ENCODE data around the gene SGSH. TPM values are rescaled to one million over a fixed set of nuclear protein-coding genes. Genes with fewer than 3 reads are reported as not detected.
"Not testable (repeated sequence)": the region's sequence is repeated elsewhere in the genome, so short reads cannot be mapped to it uniquely, and the experiment has no call there.

The SGSH gene
- total and polyA plus RNA-seq, 4 donors = 11.1 to 61.3 (median 42.7) TPM

DNA sequence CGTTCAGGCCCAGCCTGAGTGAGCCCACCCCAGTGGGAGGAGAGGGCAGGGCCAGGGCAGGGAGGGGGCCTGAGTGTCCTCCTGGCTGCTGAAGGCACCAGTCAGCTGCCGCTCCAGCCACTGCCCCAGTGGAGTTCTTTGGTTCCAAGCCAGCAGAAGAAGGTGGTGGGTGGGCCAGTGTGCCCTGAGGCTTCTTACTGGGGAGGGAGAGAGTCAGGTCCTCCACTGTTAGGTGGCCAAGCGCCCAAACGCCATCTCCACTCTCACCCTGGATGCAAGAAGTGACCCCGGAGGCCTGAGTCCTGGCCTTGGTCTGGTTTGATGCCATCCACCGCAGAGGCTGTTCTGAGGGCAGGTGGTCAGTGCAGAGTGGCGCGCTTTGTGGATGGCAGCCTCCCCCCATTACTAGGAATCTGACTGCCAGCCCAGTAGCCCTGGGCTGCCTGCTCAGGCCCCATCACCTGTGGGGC is 42.7 kb upstream of the SGSH start:
- ATAC-seq (ENCODE audit: low FRiP score) (no peak), DNase-seq (no peak)
- H3K9me3 ChIP-seq (ENCODE audit: control insufficient read depth, low read length) = no peaks in the 10 kb centered on the region
- no peaks in the 10 kb centered on the region for H3K36me3 ChIP-seq (ENCODE audit: control insufficient read depth in 1 of 2, insufficient read depth in 2 of 2, low read length in 1 of 2)
- 79 to 80% methylated on average over 8 of the region's 8 CpGs for WGBS, 2 donors
- H3K27ac ChIP-seq (ENCODE audit: low read depth in 1 of 2, low read length in 2 of 2) = no peak overlapping the region
- no peak overlapping the region for H3K4me3 ChIP-seq (ENCODE audit: low read length in 2 of 2)
- H3K27me3 ChIP-seq (ENCODE audit: control insufficient read depth in 1 of 2, insufficient read depth in 2 of 2, low read length in 1 of 2) = no peaks in the 10 kb centered on the region
- intact Hi-C loops (cut with DNase I) = no loop called here
- no peaks in the 10 kb centered on the region for H3K4me1 ChIP-seq (ENCODE audit: control insufficient read depth in 1 of 2, insufficient read depth in 2 of 2, low read length in 2 of 2)

DNA sequence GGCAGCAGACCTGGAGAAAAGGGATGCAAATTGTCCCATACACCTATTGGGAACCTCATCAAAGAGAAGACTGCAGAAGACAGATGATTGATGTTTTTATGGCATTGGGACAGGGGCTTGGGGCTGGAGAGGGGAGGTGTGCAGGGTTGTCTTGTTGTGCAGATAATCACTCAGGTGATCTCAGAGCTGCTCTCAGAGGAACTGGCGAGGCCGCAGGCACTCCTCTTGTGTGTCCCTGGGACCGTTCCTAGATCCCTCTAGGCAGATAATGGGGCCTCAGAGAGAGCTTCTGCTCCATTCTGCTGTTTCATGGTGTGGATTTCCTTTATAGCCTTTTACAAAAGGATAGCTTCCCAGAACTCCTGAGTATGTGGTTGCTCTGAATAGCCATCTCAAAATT is 42.2 kb upstream of the SGSH start:
- DNase-seq (no peak), ATAC-seq (ENCODE audit: low FRiP score) (no peak)
- no peaks in the 10 kb centered on the region for H3K4me1 ChIP-seq (ENCODE audit: control insufficient read depth in 1 of 2, insufficient read depth in 2 of 2, low read length in 2 of 2)
- H3K27me3 ChIP-seq (ENCODE audit: control insufficient read depth in 1 of 2, insufficient read depth in 2 of 2, low read length in 1 of 2) = no peaks in the 10 kb centered on the region
- whole genome bisulfite sequencing, 2 donors = 71 to 78% methylated on average over 3 of the region's 3 CpGs
- H3K4me3 ChIP-seq (ENCODE audit: low read length in 2 of 2) = no peak overlapping the region
- intact Hi-C loops (cut with DNase I) = no loop called here
- no peaks in the 10 kb centered on the region for H3K36me3 ChIP-seq (ENCODE audit: control insufficient read depth in 1 of 2, insufficient read depth in 2 of 2, low read length in 1 of 2)
- no peaks in the 10 kb centered on the region for H3K9me3 ChIP-seq (ENCODE audit: control insufficient read depth, low read length)
- H3K27ac ChIP-seq (ENCODE audit: low read depth in 1 of 2, low read length in 2 of 2) = no peak overlapping the region

DNA sequence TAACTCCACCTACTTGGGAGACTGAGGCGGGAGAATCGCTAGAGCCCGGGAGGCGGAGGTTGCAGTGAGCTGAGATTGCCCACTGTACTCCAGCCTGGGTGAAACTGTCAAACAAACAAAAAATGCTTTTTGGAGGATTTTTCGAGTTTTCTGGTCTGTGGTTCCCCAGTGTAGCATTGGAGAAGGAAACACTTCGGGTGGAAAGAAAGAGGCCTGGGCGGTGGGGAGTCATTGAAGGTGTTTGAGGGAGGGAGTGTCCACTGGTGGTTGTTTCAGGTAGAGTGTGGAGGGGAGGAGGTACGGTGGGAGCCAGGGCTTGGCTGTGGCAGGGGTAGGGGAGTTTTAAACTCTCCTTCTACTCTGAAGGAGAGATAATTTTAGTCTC is 41.8 kb upstream of the SGSH start:
- DNase-seq (no peak), ATAC-seq (ENCODE audit: low FRiP score) (no peak)
- Histone ChIP-seq H3K27me3 (ENCODE audit: control insufficient read depth in 1 of 2, insufficient read depth in 2 of 2, low read length in 1 of 2) (no peaks in the 10 kb centered on the region), H3K27ac (ENCODE audit: low read depth in 1 of 2, low read length in 2 of 2) (no peak overlapping the region), H3K36me3 (ENCODE audit: control insufficient read depth in 1 of 2, insufficient read depth in 2 of 2, low read length in 1 of 2) (no peaks in the 10 kb centered on the region), H3K9me3 (ENCODE audit: control insufficient read depth, low read length) (no peaks in the 10 kb centered on the region), H3K4me3 (ENCODE audit: low read length in 2 of 2) (no peak overlapping the region), H3K4me1 (ENCODE audit: control insufficient read depth in 1 of 2, insufficient read depth in 2 of 2, low read length in 2 of 2) (no peaks in the 10 kb centered on the region)
- intact Hi-C loops (cut with DNase I) = no loop called here
- whole genome bisulfite sequencing, 2 donors = 34 to 47% methylated on average over 8 of the region's 8 CpGs

DNA sequence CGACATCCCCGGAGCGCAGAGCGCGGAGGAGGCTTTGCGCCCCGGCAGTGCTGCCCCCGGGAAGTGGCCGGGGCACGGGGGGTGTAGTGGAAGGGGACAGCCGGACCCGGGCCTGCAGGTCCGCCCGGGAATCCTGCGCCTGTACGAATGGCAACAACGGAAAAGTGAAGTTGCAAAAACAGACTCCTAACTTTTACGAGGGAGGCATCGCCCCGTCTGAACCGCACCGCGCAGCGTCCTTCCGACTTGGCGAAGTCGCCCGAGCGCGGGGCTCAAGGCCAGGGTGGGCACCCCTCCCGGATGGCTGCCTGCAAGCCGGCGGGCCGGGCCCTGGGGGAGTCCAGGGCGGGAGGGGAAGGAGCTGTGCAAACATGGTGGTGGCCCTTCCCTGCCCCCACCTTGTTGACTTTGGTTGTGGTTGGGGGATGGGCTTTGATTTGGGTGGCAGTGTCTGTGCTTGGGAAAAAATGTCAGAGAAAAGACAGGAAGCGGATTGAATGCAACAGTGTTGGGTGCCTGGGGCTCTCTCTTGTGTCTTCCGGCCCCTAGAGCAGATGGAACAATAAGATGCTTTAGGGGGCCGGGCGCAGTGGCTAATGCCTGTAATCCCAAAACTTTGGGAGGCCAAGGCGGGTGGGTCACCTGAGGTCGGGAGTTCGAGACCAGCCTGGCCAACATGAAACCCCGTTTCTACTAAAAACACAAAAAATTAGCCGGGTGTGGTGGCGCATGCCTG is 41.2 kb upstream of the SGSH start:
- no peaks in the 10 kb centered on the region for H3K4me1 ChIP-seq (ENCODE audit: control insufficient read depth in 1 of 2, insufficient read depth in 2 of 2, low read length in 2 of 2)
- intact Hi-C loops (cut with DNase I) = no loop called here
- no peaks in the 10 kb centered on the region for H3K9me3 ChIP-seq (ENCODE audit: control insufficient read depth, low read length)
- H3K36me3 ChIP-seq (ENCODE audit: control insufficient read depth in 1 of 2, insufficient read depth in 2 of 2, low read length in 1 of 2) = no peaks in the 10 kb centered on the region
- H3K27me3 ChIP-seq (ENCODE audit: control insufficient read depth in 1 of 2, insufficient read depth in 2 of 2, low read length in 1 of 2) = no peaks in the 10 kb centered on the region
- WGBS, 2 donors = 2 to 3% methylated on average over 45 of the region's 45 CpGs
- ATAC-seq (ENCODE audit: low FRiP score) (peak; percentile 52), DNase-seq (peak; percentile 74 to 86)
- H3K27ac ChIP-seq (ENCODE audit: low read depth in 1 of 2, low read length in 2 of 2) = peak overlapping the region; percentile 37 to 69
- peak overlapping the region; percentile 50 to 90 for H3K4me3 ChIP-seq (ENCODE audit: low read length in 2 of 2)

DNA sequence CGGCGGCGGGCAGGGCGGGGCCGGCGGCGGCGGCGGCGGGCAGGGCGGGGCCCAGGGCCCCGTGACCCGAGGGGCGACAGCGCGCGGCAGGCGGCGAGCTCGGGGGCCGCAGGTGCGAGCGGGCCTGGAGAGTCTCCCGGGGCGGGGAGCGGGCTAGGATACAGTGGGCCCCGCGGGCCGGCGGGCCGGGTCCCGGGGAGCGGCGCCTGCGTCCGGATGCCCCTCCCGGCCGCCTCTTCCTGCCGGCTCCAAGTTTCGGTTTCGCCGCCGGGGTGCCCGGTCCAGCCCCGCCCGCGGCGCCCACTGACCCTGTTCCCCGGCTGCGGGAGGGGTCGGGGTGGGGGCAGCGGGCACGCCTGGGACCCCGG is 40.6 kb upstream of the SGSH start, which contains the start of gene RNF213:
RNF213 (plus strand) TSS at position 62 of the 368 bp plus-strand sequence. CDS start 2,830 bp downstream, outside the sequence.
- peak within 1 kb of the TSS; percentile 70 to 89 for H3K27ac ChIP-seq (ENCODE audit: low read depth in 1 of 2, low read length in 2 of 2)
- peak; percentile 59 for ATAC-seq (ENCODE audit: low FRiP score)
- intact Hi-C loops (cut with DNase I) = no loop called here
- no peaks in the 10 kb centered on the region for H3K27me3 ChIP-seq (ENCODE audit: control insufficient read depth in 1 of 2, insufficient read depth in 2 of 2, low read length in 1 of 2)
- DNase-seq = peak; percentile 70 to 84
- no peaks in the 10 kb centered on the region for H3K9me3 ChIP-seq (ENCODE audit: control insufficient read depth, low read length)
- H3K4me1 ChIP-seq (ENCODE audit: control insufficient read depth in 1 of 2, insufficient read depth in 2 of 2, low read length in 2 of 2) = no peaks in the 10 kb centered on the region
- H3K4me3 ChIP-seq (ENCODE audit: low read length in 2 of 2) = peak within 1 kb of the TSS; percentile 51 to 90
- H3K36me3 ChIP-seq (ENCODE audit: control insufficient read depth in 1 of 2, insufficient read depth in 2 of 2, low read length in 1 of 2) = no peaks in the 10 kb centered on the region
- 0% methylated on average over 19 to 52 of the region's 54 CpGs for WGBS, 2 donors

DNA sequence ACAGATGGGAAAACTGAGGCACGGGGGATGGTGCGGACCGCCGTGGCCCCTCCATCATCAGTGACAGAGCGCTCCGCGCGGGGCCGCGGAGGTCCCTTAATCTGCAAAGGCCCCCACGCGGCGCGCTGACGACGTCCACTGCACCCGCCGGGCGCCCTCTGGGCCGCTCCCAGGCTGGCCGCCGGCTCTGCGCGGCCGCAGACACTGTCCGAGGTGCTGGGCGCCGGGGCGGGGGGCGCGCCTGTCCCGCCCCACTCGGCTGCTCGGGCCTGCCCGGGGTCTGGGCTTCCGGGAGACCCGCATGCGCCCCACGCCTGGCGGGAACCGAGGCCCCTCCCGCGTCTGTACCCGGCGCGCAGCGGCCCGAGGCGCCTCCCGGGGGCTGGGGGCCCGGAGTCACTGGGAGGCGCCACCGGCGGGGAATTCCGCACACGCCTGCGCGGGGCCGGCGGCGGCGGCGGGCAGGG is 40.0 kb upstream of the SGSH start:
- DNase-seq = peak; percentile 86 to 93
- Histone ChIP-seq H3K27ac (ENCODE audit: low read depth in 1 of 2, low read length in 2 of 2) (peak overlapping the region; percentile 70 to 89), H3K9me3 (ENCODE audit: control insufficient read depth, low read length) (no peaks in the 10 kb centered on the region), H3K27me3 (ENCODE audit: control insufficient read depth in 1 of 2, insufficient read depth in 2 of 2, low read length in 1 of 2) (no peaks in the 10 kb centered on the region), H3K36me3 (ENCODE audit: control insufficient read depth in 1 of 2, insufficient read depth in 2 of 2, low read length in 1 of 2) (no peaks in the 10 kb centered on the region), H3K4me1 (ENCODE audit: control insufficient read depth in 1 of 2, insufficient read depth in 2 of 2, low read length in 2 of 2) (no peaks in the 10 kb centered on the region), H3K4me3 (ENCODE audit: low read length in 2 of 2) (peak overlapping the region; percentile 51 to 74)
- ATAC-seq (ENCODE audit: low FRiP score) = peak; percentile 80
- intact Hi-C loops (cut with DNase I) = no loop called here
- 0 to 1% methylated on average over 16 to 63 of the region's 63 CpGs for WGBS, 2 donors

DNA sequence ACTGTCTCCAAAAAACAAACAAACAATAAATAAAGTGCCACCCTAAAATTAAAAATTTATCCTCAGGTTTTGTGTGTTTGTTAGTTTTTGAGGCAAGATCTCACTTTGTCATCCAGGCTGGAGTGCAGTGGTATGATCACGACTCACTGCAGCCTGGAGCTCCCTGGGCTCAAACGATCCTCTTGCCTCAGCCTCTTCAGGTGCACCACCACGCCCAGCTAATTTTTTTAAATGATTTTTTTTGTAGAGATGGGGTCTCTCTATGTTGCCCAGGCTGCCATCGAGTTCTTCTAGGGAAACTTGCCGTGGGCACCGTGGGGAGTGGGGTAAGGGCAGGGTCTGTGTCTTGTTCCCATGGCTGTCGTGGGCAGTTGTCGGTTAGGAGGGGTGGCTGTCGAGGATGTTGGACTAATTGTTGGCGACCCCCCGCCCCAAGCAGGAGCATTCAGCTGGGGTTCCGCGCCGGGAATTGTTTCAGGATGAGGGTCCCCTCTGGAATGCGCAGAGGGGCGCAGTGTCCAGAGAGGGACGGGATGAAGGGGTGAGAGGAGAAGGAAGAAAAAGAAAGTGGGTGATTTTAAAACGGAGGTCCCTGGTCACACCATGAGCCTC is 39.4 kb upstream of the SGSH start:
- H3K27me3 ChIP-seq (ENCODE audit: control insufficient read depth in 1 of 2, insufficient read depth in 2 of 2, low read length in 1 of 2) = no peaks in the 10 kb centered on the region
- intact Hi-C loops (cut with DNase I) = loop anchor here in 1 of 2 donors (10.0 kb wide), 1 partner anchor 115 kb away; the partner anchor contains the start of gene EIF4A3
- peak overlapping the region; percentile 51 to 74 for H3K4me3 ChIP-seq (ENCODE audit: low read length in 2 of 2)
- WGBS, 2 donors = 37 to 42% methylated on average over 18 of the region's 18 CpGs
- peak overlapping the region in 1 of 2 donors; percentile 89 for H3K27ac ChIP-seq (ENCODE audit: low read depth in 1 of 2, low read length in 2 of 2)
- H3K9me3 ChIP-seq (ENCODE audit: control insufficient read depth, low read length) = no peaks in the 10 kb centered on the region
- no peaks in the 10 kb centered on the region for H3K4me1 ChIP-seq (ENCODE audit: control insufficient read depth in 1 of 2, insufficient read depth in 2 of 2, low read length in 2 of 2)
- no peak for ATAC-seq (ENCODE audit: low FRiP score)
- no peaks in the 10 kb centered on the region for H3K36me3 ChIP-seq (ENCODE audit: control insufficient read depth in 1 of 2, insufficient read depth in 2 of 2, low read length in 1 of 2)
- no peak for DNase-seq

DNA sequence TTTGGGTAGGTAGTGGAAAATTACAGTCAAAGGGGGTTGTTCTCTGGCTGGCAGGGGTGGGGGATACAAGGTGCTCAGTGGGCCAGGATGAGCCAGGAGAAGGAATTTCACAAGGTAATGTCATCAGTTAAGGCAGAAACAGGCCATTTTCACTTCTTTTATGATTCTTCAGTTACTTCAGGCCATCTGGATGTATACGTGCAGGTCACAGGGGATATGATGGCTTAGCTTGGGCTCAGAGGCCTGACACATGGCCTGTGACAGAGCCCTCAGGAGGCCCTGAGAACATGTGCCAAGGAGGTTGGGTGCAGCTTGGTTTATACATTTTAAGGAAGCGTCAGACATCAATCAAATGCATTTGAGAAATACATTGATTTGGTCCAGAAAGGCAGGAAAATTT is 38.2 kb upstream of the SGSH start:
- H3K9me3 ChIP-seq (ENCODE audit: control insufficient read depth, low read length); DNase-seq; H3K27ac ChIP-seq (ENCODE audit: low read depth in 1 of 2, low read length in 2 of 2); ATAC-seq (ENCODE audit: low FRiP score); H3K27me3 ChIP-seq (ENCODE audit: control insufficient read depth in 1 of 2, insufficient read depth in 2 of 2, low read length in 1 of 2); H3K4me3 ChIP-seq (ENCODE audit: low read length in 2 of 2); H3K4me1 ChIP-seq (ENCODE audit: control insufficient read depth in 1 of 2, insufficient read depth in 2 of 2, low read length in 2 of 2); H3K36me3 ChIP-seq (ENCODE audit: control insufficient read depth in 1 of 2, insufficient read depth in 2 of 2, low read length in 1 of 2): not testable (repeated sequence)
- 86 to 93% methylated on average over 2 of the region's 2 CpGs for WGBS, 2 donors
- intact Hi-C loops (cut with DNase I) = loop anchor here in 1 of 2 donors (10.0 kb wide), 1 partner anchor 113 kb away; the partner anchor contains the start of gene EIF4A3
